GM19452 (cell line): ENCODE measurements around the gene ZNF182.
"Not testable (repeated sequence)": the region's sequence is repeated elsewhere in the genome, so short reads cannot be mapped to it uniquely, and the experiment has no call there.

Experiments used
- ATAC-seq: cut with Tn5 transposase; IDR thresholded peaks from one replicate; pipeline ENCODE4 v1.9.1; 2021; ENCODE audit not compliant: unreplicated experiment

ZNF182 gene

DNA sequence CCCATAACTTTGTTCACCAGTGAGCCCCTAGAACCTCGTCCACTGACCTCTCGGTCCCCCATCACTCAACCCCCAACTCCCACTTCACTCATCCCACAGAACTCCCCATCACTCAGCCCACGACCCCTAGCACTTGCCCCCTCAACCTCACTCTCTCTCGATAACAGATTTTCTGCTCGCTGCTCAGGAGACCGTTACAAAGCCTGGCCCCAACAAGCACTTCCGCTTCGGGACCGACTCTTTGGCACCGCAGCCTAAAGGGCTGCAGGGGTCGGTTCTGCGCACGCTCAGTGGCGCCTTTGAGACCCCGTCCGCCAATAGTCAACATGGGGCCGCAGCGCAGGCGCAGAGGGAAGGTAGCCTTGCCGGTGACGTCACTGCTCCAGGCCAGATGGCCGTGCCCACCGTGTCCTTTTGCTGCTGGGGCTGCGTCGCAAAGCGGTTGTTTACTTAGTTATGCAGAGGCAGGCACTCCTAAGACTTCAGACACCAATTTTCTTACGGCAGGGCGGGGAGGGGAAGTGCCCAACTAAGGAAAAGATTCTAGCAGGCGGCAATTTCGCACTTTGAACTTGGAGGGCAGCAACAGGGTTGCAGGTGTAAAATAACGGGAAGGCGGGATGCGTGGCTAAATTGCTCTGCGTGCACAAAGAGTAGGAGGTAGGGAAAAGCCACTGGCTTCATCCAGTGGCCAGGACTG, at the start of gene ZNF182:
TSS of gene ZNF182 (minus strand) at position 232 of the 700 bp plus-strand sequence. CDS start 1,380 bp downstream, outside the sequence.
- ATAC-seq = peak; percentile 92

DNA sequence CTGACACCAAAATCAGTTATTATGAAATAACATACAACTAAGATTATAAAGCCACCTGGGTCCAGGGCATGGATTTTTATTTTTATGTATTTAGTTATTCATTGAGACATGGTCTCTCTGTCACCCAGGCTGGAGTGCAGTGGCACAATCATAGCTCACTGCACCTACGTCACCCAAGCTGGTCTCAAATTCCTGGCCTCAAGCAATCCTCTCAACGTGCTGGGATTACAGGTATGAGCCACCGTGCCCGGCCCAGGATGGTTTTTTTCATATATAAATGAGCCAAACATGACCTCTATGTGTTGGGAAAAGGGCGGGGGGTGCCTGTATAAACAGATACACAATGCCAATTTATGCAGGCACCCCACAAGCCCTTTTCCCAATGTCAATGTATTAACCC, 43.1 kb upstream of the ZNF182 start:
- no peak for ATAC-seq

DNA sequence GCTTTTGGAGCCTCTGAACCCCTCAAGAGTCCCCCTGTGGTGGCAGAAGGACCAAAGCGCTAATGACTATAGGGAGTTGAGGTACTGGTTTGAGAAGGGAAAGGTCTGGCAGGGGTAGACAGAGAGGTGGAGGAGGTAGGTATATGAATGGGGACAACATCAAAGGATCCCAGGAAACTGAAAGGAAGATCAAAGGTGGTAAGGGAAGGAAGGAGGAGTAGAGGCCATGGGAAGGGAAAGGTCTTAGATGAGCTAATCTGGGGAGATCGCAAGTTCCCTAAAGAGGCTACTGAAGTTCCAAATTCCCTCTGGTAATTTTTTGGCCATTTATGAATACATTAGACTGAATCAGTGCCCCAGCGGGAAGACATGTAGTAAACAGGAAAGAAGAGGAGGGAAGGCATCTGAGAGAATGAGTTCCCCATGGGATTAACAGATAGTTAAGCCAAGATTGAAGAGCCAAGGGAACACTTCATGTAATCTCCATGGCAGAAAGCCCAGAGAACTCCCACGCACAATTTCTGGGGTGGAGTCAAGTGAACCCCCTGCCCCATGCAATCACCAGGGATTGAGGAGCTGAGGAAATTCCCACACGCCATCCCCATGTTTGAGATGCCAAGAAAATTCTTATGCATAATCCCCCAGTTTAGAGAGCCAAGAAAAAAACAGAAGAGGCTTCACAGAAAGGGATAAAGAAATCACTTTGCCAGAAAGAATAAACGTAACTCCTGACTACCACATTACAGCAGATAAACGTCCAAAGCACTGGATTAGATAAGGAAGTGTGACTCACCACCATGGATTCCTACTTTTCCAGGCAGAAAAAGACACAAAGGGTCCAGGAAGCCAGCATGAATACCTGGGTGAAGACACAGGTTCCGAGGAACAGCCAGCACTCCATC, 41.9 kb upstream of the ZNF182 start:
- no peak for ATAC-seq

DNA sequence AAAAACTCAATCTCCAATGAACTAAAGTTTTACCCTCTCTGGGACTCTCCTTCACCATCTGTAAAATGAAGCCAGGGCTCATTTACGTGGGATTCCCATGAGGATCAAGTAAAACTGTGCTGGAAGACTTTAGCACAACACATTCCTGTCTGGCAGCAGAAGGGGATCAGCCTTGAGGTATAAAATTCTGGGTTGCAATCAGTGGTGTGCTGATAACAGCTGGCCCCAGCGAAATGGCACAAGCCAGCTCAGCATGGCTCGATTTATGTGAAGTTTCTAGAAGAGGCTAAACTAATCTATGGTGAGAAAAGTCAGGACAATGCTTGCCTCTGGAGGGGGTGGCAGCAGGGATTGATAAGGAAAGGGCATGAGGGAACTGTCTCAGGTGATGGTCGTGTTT, 39.3 kb upstream of the ZNF182 start:
- ATAC-seq = no peak

DNA sequence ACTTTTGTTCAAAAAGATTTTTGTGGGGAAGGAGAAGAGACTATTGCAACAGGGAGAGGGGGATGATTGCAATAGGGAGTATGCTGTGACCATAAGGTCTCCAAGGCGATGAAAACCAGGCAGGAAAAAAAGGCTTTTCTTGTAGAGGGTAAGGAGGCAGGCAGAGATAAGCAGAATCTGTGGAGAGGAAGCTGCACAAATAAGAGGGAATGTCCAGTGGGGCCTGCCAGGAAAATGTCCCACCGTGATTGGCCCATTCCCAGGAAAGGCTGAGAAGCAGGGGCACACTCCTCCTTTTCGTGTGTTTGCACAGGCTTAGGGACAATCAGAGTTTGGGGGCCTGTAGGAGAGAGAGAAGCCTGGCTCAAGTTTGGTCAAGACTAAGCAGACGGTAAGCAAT, 32.1 kb upstream of the ZNF182 start:
- no peak for ATAC-seq

DNA sequence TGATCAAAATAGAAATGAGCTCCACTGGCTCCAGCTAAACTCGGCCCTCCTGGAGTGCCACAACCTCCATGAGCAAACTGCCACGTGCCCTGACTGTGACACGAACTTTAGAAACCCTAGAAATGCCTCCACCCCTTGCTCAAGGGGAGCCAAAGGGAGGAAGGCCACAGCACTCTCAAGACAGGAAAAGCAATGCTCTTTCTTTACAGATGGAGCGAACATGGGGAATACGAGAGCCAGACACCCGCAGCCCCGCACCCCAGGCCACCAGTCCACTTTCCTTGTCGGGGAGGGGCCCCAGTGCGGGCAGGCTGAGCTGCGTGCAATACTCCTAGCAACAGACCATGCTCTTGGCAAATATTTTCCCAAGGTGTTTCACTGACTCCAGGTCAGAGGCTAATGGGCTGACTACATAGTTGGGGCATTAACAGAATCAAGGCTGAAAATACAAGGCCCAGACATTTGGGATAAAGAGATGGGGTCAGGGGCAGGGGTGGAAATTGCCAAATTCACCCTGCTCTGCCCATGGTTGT, 26.9 kb upstream of the ZNF182 start:
- not testable (repeated sequence) for ATAC-seq

DNA sequence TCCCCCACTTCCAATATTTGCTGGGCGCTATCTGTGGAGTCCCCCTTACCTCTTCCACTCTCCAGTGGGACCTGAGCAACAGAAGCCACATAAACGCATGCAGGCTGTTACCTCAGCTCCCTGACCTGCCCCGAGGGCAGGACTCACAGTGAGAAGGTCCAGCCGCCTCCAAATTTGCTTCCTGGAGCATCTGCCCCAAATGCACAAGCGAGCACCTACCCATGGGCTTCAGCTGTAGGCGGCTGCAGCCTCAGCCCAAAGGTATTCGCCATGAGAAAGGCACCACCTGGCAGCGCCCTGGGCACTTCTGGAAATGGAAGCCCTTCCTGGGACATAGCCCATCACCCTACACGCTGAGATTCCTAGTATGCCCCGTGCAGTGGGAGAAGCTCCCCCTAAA, 26.4 kb upstream of the ZNF182 start:
- ATAC-seq = no peak

DNA sequence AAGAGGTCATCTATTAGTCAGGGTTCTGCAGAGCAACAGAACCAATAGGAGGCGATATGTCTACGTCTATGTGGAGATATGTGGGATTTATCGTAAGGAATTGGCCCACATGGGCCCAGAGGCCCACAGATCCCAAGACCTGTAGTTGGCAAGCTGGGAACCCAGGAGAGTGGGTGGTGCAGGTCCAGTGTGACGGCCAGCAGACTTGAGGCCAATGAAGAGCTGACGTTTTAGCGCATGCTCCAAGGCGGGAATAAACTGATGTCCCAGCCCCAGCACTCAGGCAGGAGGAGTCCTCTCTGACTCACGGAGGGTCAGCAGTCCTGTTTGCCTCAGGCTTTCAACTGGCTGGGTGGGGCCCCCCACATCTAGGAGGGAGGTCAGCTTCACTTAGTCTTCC, 24.3 kb upstream of the ZNF182 start:
- no peak for ATAC-seq

DNA sequence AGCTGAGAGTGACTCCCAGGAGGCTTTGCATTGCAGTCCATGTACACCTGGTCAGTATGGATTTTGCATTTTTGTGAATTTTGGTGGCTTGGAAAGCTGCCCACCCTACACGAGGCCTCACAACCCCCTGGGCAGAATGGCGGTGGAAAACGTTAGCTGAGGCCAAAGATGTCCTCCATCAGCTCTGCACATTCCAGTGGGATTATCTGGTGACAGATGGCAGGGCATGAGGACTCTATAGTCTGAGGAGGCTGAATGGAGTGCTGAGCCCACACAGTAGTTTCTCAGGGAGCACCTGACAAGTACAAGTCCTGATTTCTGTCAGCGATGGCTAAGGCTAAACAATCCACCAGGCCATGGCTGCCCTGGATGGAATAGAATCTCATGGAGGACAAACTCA, 23.8 kb upstream of the ZNF182 start:
- not testable (repeated sequence) for ATAC-seq

DNA sequence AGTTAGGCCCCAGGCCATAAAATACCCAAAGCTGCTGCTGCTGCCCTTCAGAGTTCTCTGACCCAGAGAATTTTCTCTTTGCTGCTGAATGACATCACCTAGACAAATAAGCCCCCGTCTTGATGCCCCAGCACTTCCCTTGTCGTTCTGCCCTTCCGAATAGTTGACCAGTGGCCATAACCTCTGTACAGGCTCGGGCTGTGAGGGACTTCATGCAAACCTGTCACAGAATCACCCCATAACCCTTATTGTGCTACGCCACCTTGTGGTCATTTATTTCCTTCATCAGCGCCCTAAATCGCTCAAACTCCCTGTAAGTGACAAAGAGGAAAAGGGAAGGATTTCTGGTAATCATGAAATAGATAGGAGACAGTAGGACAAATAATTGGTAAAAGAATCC, 21.8 kb upstream of the ZNF182 start:
- ATAC-seq = no peak

DNA sequence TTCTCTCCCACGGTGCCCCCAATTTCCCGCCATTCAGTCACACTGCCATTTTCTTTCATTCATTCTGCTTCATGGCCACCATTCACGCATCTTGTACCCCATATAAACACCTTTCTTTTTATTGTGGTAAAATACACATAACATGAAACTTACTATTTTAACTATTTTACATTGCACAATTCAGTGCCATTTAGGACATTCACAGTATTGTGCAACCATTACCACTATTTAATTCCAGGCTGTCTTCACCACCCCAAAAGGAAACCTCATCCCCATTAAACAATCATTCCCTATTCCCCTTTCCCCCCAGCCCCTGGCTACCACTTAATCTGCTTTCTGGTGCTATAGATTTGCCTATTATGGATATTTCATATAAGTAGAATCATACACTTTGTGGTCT, 18.9 kb upstream of the ZNF182 start:
- no peak for ATAC-seq

DNA sequence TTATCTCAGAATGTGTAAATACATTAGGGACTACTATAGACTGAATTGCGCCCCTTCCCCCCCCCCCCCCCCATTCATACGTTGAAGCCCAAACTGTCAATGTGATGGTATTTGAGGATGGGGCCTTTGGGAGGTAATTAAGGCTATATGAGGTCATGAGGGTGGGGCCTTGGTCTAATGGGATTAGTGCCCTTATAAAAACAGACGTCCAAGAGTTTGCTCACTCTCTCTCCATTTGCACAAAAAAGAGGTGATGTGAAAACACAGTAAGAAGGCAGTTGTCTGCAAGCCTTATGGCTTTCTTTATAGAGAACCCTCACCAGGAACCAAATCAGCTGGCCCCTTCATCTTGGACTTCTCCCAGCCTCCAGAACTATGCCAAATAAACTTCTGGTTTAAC, 18.3 kb upstream of the ZNF182 start:
- no peak for ATAC-seq

DNA sequence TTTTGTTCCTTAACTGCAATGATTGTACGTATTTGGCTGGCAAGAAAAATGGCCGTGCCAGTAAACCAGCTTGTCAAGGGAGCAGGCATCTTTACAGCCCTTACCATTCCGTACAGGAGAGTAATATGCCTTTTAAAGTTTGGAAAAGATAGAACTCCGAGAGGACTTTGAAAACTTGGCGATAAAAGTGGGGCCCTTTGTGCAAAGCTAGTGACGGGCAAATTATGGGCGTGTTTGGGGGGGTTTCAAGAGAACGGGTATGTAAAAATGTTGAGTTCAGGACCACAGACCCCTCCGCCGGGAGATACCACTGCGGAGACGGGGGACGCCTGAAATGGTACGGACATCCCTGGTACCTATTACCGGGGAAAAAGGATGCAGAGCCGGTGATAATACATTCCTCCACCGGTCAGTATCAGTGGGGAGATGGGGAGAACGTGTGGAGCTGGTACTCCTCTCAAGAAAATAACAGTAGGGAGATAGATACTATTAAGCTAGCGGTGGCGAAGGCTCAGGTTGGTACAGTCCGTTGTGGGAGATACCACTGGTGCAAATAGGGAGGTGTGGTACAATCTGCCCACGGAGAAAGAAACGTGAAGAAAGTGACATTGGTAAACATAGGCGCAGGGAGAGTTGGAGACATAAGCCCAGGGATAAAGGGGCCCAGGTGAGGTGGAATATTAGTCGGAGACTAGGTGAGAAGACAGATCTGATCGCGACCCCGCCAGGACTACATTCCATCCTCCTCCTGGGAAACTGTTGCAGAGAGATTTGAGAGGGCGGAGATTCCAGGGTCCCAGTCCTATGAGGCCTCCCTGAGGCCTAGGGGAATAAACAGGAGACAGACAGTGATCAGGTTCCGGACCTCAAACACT, 17.5 kb upstream of the ZNF182 start:
- ATAC-seq = peak; percentile 75

DNA sequence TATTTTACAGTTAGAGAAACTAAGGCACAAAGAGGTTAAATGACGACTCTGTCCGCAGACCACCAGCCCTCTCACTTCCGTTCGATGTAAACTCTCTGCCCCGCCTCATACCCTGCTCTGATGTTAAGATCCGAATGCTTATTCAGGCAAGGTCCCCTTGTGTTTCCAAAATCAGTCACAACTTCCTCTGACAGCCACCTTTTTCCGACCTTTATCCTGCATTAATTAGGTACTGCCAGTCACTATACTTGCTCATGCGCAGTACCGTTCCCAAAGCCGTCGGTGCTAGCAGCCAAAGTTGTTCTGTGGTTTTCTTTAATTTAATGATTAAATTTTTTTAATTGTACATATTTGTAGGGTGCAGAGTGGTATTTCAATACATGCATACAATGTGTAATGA, 16.7 kb upstream of the ZNF182 start:
- ATAC-seq = not testable (repeated sequence)

DNA sequence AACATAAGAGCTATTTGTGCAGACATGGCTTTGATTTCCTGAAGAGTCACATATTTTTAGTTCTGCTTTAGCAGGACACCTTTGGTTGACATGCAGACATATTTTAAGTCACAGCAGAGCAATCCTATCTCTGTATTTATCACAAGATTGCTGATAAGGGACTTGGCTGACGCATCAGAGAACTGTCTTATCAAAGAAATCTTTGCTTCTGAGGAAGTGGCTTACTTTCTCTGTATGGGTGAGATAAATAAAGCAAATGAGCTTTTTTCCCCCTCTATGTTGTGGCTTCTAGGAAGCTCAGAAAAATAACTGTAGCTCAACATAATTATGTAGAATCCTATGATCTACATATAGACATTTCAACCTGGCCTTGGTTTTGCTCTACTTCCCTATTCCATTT, 16.1 kb upstream of the ZNF182 start:
- ATAC-seq = not testable (repeated sequence)

DNA sequence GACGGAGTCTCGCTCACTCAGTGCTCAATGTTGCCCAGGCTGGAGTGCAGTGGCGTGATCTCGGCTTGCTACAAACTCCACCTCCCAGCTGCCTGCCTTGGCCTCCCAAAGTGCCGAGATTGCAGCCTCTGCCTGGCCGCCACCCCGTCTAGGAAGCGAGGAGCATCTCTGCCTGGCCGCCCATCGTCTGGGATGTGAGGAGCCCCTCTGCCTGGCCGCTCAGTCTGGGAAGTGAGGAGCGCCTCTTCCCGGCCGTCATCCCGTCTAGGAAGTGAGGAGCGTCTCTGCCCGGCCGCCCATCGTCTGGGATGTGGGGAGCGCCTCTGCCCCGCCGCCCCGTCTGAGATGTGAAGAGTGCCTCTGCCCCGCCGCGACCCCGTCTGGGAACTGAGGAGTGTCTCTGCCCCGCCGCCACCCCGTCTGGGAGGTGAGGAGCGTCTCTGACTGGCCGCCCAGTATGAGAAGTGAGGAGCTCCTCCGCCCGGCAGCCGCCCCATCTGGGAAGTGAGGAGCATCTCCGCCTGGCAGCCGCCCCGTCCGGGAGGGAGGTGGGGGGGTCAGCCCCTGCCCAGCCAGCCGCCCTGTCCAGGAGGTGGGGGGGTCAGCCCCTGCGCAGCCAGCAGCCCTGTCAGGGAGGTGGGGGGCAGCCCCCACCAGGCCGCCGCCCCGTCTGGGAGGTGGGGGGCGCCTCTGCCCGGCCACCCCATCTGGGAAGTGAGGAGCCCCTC, 13.0 kb upstream of the ZNF182 start:
- not testable (repeated sequence) for ATAC-seq

DNA sequence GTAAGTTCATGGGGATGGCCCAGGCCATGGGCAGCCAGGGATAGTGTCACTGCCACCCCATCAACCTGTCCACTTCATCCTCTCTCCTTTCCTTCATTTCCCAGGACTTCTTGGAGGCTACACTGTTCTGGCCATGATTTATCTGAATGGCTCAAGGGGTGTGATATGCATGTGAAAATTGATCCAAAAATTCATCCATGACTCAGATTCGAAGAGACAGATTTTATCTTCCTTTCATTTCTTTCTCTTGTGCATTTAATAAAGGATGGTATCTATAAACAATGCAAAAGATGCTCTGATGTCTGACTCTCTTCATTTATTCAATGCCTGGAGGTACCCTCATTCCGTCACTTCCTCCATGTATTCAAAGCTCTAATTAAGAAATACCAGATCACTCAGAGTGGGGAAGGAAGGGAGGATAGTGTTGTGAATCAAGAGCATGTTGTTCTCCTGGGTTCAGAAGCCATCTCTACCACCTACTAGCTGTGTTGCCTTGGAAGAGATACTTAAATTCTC, 5.7 kb upstream of the ZNF182 start:
- ATAC-seq = not testable (repeated sequence)

DNA sequence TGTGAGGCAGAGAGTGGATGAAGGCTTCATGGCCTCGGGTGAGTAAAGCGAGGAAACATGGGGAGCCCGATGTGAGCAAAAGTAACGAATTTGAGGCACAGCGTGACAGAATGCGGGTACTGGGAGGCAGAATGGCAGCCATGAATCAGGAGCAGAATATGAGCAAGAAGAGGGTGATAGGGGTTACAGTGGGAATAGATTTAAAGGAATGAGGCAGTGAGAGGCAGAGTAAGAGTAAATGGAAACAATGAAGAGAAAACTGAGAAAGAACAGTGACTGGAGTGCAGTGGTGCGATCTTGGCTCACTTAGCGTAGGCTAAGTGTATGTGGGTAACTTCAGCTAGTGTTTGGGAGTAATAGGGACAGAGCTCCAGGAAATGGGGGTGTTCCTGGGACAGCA, 2.9 kb upstream of the ZNF182 start, which contains the start of gene SPACA5:
TSS of gene SPACA5 (plus strand) at position 301 of the 400 bp plus-strand sequence. CDS start 815 bp downstream, outside the sequence.
- ATAC-seq = not testable (repeated sequence)

DNA sequence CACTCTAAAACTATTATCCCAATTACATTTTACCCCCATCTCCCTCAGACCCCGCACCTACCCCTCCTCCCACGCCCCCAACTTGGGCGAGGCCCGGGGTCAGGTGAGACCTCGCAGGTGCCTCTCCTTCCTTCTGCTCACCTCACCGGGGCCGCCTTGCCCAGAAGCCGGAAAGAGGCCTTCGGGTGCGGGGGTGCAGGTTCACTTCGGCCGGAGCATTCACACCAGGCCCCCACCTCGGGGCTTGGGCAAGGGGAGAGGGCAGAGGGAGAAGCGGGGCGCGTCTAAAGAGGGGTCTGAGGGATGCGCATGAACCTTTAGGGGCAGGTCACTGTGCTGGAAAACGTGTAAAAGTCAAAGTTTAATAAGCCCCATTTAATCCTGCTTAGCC, 427 bp downstream of the ZNF182 start:
- ATAC-seq = peak; percentile 18

DNA sequence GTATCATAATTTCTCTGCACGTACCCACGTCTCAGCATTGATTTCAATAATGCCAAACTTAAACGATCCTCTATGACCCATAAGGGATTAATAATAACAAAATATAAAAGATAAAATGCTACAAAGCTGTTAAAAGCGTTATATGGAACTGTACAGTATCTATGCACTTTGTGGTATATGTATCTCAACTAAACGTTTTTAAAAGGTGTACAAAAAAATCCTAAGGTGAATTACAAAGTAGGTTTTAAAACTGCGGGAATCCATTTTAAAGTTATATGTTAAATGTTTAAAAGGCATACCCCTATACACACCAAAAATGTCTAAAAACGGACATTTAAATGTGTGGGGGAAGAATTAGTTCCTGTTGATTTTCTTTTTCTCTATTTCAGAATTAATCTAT, 860 bp downstream of the ZNF182 start:
- ATAC-seq = no peak
